HepG2 (cell line): ENCODE results near the gene METTL23. TPM values are rescaled to one million over a fixed set of nuclear protein-coding genes. Genes with fewer than 3 reads are reported as not detected.

Experiments used
- AKAP8 ChIP-seq: sonication (generic); formaldehyde crosslinking; IDR thresholded peaks from 2 replicates; pipeline ENCODE4 v1.5.1; 2020; ENCODE audit warnings: mild to moderate bottlenecking, missing genetic modification reagents
- CBX2 ChIP-seq, 2 experiments: fragments of 200-600 bp in 1 of 2; sonication (generic); formaldehyde crosslinking in 1 of 2; IDR thresholded peaks; 2 replicates each; pipeline versions ENCODE4 v1.7.0 to v1.8.1; 2018 to 2022; ENCODE audit warnings: low read depth in 2 of 2, low read length in 1 of 2, mild to moderate bottlenecking in 1 of 2, missing genetic modification reagents in 1 of 2
- EEA1 ChIP-seq: sonication (generic); formaldehyde crosslinking; IDR thresholded peaks from 2 replicates; pipeline ENCODE4 v1.5.1; 2020; ENCODE audit warnings: mild to moderate bottlenecking, missing genetic modification reagents, borderline replicate concordance
- FOXK2 ChIP-seq: fragments of 450-650 bp; IDR thresholded peaks from 2 replicates; pipeline ENCODE4 v1.6.1; 2016
- HMG20A ChIP-seq: IDR thresholded peaks from 2 replicates; pipeline ENCODE4 v1.6.1; 2016; ENCODE audit warnings: borderline replicate concordance
- KLF6 ChIP-seq: IDR thresholded peaks from 2 replicates; pipeline ENCODE4 v1.8.0; 2016; ENCODE audit warnings: missing biosample characterization, missing genetic modification reagents
- MED8 ChIP-seq: sonication (generic); formaldehyde crosslinking; IDR thresholded peaks from 2 replicates; pipeline ENCODE4 v1.8.1; 2023; ENCODE audit warnings: mild to moderate bottlenecking, missing genetic modification reagents; ENCODE audit not compliant: insufficient replicate concordance
- PLRG1 ChIP-seq: fragments of 450-650 bp; conservative IDR thresholded peaks from 2 replicates; pipeline ENCODE4 v1.6.1; 2016
- POGZ ChIP-seq: sonication (generic); formaldehyde crosslinking; IDR thresholded peaks from 2 replicates; pipeline ENCODE4 v1.4.0; 2020; ENCODE audit warnings: mild to moderate bottlenecking, missing genetic modification reagents
- ZNF224 ChIP-seq: sonication (generic); formaldehyde crosslinking; IDR thresholded peaks from 2 replicates; pipeline ENCODE4 v1.5.0; 2020; ENCODE audit warnings: mild to moderate bottlenecking, missing genetic modification reagents
- ZNF546 ChIP-seq: sonication (generic); formaldehyde crosslinking; conservative IDR thresholded peaks from 2 replicates; pipeline ENCODE4 v1.8.1; 2023; ENCODE audit warnings: mild to moderate bottlenecking, missing genetic modification reagents
- polyA plus RNA-seq, 8 experiments: library from polyadenylated mRNA; depleted of rRNA in 3 of 8; stranded (reverse) in 7 of 8; unstranded in 1 of 8; fragments of >200 nt; fragmentation: Illumina TruSeq in 4 of 8; extraction: Trizol in 4 of 8; gene quantifications; 2 replicates each; pipeline versions ENCODE4 v1.2.1 to v1.2.3, GENCODE V29; 2011 to 2016; ENCODE audit warnings: low read depth in 4 of 8, missing spikeins in 1 of 8, mixed read lengths in 1 of 8; ENCODE audit not compliant: insufficient read depth in 1 of 8
- total RNA-seq, 5 experiments: library from RNA; depleted of rRNA; stranded (reverse); fragments of >200 nt; fragmentation: Illumina TruSeq; extraction: Trizol; gene quantifications; 2 replicates each; pipeline ENCODE4 v1.2.3, GENCODE V29; 2016; ENCODE audit warnings: low read depth in 1 of 5
- TF ChIP-seq, protein P1 (sequence below): fragments of 450-650 bp; IDR thresholded peaks from 2 replicates; pipeline ENCODE4 v1.6.1; 2016
- TF ChIP-seq, protein P2 (sequence below): sonication (generic); formaldehyde crosslinking; IDR thresholded peaks from 2 replicates; pipeline ENCODE4 v1.8.1; 2023; ENCODE audit warnings: mild to moderate bottlenecking, moderate library complexity, missing genetic modification reagents
- TF ChIP-seq, protein P3 (sequence below): IDR thresholded peaks from 2 replicates; pipeline ENCODE4 v1.6.1; 2016; ENCODE audit warnings: control low read depth
- TF ChIP-seq, protein P4 (sequence below): sonication (generic); formaldehyde crosslinking; IDR thresholded peaks from 2 replicates; pipeline ENCODE4 v1.5.1; 2020; ENCODE audit warnings: missing genetic modification reagents, mild to moderate bottlenecking, borderline replicate concordance
- TF ChIP-seq, protein P5 (sequence below): sonication (generic); formaldehyde crosslinking; IDR thresholded peaks from 2 replicates; pipeline ENCODE4 v1.8.1; 2023; ENCODE audit warnings: missing genetic modification reagents, mild to moderate bottlenecking, borderline replicate concordance
- TF ChIP-seq, protein P6 (sequence below): sonication (generic); formaldehyde crosslinking; IDR thresholded peaks from 2 replicates; pipeline ENCODE4 v1.8.0; 2022; ENCODE audit warnings: low read depth, missing genetic modification reagents
- TF ChIP-seq, protein P7 (sequence below): sonication (generic); formaldehyde crosslinking; IDR thresholded peaks from 2 replicates; pipeline ENCODE4 v1.8.1; 2023; ENCODE audit warnings: mild to moderate bottlenecking, missing genetic modification reagents
- TF ChIP-seq, protein P8 (sequence below): sonication (generic); formaldehyde crosslinking; IDR thresholded peaks from 2 replicates; pipeline ENCODE4 v1.4.0; 2020; ENCODE audit warnings: missing genetic modification reagents

Gene METTL23
- total and polyA plus RNA-seq, 2 of the 13 experiments (the other 11 are each of a cell fraction or from before 2014, with no cell fraction given), result 39.9 to 104 TPM

DNA sequence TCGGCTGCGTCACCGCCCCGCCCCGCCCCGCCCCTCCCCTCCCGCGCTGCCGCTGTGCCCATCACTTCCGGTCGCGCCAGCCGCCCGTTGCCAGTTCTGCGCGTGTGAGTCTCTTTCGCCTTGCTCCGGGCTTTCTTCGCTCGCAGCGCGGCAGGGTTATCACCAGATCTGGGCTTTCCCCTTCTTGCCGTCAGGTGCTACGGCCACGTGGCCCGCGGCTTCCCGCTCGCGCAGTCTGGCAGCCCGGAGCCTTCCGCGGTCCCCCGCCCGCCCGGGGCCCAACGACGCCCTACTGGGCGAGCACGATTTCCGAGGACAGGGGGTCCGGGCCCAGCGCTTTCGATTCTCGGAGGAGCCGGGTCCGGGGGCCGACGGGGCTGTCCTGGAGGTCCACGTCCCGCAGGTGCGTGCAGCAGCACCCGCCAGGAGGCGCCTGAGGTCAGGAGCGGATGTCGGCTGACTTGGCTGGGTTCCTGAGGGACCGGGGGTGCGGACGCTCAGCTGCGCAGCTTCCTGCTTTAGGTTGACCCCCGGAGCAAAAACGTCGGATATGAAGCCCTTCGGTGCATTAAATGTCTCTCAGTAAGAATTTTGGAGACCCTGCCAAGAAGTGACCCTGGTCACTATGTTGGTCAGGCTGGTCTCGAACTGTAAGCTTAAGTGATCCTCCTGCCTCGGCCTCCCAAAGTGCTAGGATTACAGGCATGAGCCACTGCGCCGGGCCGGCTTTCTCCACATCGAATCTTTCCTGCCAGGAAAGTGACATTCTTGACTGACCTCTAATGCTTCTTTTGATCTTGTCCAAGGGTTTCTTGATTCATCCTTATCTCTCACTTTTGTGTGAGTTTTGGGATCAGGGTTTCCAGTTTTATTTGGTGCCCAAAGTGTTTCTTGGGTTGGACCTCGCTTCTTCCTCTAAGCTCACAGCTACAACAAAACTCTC is at the start of gene METTL23 (continued):
- TF ChIP-seq, protein P1, sequence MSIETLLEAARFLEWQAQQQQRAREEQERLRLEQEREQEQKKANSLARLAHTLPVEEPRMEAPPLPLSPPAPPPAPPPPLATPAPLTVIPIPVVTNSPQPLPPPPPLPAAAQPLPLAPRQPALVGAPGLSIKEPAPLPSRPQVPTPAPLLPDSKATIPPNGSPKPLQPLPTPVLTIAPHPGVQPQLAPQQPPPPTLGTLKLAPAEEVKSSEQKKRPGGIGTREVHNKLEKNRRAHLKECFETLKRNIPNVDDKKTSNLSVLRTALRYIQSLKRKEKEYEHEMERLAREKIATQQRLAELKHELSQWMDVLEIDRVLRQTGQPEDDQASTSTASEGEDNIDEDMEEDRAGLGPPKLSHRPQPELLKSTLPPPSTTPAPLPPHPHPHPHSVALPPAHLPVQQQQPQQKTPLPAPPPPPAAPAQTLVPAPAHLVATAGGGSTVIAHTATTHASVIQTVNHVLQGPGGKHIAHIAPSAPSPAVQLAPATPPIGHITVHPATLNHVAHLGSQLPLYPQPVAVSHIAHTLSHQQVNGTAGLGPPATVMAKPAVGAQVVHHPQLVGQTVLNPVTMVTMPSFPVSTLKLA, result peak; percentile 58
- TF ChIP-seq, protein P2, sequence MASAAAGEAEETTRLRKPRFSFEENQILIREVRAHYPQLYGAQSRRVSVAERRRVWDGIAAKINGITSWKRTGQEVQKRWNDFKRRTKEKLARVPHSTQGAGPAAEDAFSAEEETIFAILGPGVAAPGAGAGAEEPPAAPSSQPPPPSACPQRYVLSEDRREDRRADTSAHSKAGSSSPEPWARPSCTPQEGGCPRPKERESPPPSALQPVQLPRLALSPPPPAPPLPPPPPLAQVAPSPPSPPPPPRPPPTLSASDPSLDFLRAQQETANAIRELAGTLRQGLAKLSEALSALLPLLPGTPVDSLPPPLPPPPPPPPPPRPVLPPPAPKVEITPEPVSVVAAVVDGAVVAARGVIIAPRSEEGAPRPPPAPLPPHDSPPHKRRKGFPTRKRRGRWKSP (CRISPR knock-in tag), result 0 out of 2 replicates have a peak, but pooled peaks have one; percentile 13
- TF ChIP-seq KLF6 (CRISPR knock-in tag), result peak; percentile 70; the same call in 1 of the 2 replicates
- no peak; the same call in none of the 2 replicates for TF ChIP-seq AKAP8 (CRISPR knock-in tag)
- no peak for TF ChIP-seq HMG20A (CRISPR knock-in tag)
- TF ChIP-seq EEA1 (CRISPR knock-in tag), result no peak
- peak; percentile 39; the same call in 1 of the 2 replicates for TF ChIP-seq POGZ (CRISPR knock-in tag)
- TF ChIP-seq, protein P3, sequence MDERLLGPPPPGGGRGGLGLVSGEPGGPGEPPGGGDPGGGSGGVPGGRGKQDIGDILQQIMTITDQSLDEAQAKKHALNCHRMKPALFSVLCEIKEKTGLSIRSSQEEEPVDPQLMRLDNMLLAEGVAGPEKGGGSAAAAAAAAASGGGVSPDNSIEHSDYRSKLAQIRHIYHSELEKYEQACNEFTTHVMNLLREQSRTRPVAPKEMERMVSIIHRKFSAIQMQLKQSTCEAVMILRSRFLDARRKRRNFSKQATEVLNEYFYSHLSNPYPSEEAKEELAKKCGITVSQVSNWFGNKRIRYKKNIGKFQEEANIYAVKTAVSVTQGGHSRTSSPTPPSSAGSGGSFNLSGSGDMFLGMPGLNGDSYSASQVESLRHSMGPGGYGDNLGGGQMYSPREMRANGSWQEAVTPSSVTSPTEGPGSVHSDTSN (CRISPR knock-in tag), result no peak
- TF ChIP-seq ZNF224 (CRISPR knock-in tag), result no peak
- no peak for TF ChIP-seq CBX2 (IDR thresholded peaks at IDR 0.05; ENCODE audit: low read depth, low read length)
- TF ChIP-seq CBX2 (CRISPR knock-in tag; IDR thresholded peaks at IDR 0.05; ENCODE audit: low read depth), result no peak
- TF ChIP-seq, protein P4, sequence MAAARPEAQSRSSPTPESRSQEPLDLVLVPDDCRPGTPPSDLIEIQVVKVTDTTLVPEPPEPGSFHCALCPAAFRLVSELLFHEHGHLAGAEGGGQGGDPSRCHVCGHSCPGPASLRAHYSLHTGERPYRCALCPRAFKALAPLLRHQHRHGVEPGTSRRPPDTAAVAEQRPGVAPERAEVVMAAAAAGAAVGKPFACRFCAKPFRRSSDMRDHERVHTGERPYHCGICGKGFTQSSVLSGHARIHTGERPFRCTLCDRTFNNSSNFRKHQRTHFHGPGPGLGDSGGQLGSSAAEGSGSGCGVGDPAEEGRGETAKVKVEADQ (CRISPR knock-in tag), result no peak
- no peak for TF ChIP-seq FOXK2
- TF ChIP-seq, protein P5, sequence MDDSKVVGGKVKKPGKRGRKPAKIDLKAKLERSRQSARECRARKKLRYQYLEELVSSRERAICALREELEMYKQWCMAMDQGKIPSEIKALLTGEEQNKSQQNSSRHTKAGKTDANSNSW (CRISPR knock-in tag), result no peak; the same call in 1 of the 2 replicates
- no peak for TF ChIP-seq PLRG1
- TF ChIP-seq, protein P6, sequence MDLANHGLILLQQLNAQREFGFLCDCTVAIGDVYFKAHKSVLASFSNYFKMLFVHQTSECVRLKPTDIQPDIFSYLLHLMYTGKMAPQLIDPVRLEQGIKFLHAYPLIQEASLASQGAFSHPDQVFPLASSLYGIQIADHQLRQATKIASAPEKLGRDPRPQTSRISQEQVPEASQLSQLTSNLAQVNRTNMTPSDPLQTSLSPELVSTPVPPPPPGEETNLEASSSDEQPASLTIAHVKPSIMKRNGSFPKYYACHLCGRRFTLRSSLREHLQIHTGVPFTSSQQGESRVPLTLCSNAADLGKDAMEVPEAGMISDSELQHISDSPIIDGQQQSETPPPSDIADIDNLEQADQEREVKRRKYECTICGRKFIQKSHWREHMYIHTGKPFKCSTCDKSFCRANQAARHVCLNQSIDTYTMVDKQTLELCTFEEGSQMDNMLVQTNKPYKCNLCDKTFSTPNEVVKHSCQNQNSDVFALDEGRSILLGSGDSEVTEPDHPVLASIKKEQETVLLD (CRISPR knock-in tag), result peak; percentile 37; the same call in 1 of the 2 replicates
- TF ChIP-seq MED8, result peak; percentile 75
- TF ChIP-seq ZNF546, result no peak
- TF ChIP-seq, protein P7, sequence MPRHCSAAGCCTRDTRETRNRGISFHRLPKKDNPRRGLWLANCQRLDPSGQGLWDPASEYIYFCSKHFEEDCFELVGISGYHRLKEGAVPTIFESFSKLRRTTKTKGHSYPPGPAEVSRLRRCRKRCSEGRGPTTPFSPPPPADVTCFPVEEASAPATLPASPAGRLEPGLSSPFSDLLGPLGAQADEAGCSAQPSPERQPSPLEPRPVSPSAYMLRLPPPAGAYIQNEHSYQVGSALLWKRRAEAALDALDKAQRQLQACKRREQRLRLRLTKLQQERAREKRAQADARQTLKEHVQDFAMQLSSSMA (CRISPR knock-in tag), result peak; percentile 98
- TF ChIP-seq, protein P8, sequence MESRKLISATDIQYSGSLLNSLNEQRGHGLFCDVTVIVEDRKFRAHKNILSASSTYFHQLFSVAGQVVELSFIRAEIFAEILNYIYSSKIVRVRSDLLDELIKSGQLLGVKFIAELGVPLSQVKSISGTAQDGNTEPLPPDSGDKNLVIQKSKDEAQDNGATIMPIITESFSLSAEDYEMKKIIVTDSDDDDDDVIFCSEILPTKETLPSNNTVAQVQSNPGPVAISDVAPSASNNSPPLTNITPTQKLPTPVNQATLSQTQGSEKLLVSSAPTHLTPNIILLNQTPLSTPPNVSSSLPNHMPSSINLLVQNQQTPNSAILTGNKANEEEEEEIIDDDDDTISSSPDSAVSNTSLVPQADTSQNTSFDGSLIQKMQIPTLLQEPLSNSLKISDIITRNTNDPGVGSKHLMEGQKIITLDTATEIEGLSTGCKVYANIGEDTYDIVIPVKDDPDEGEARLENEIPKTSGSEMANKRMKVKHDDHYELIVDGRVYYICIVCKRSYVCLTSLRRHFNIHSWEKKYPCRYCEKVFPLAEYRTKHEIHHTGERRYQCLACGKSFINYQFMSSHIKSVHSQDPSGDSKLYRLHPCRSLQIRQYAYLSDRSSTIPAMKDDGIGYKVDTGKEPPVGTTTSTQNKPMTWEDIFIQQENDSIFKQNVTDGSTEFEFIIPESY (CRISPR knock-in tag), result no peak
